Measurements from ENCODE around the gene RASSF3.

RASSF3 gene

GRCh38 chr12:64636856-64637255 is 26.6 kb downstream of the RASSF3 start:
- no peak overlapping the region for H3K14ac ChIP-seq (ENCODE audit: low read length in 2 of 2)
- no peaks in the 10 kb centered on the region for H3K27me3 ChIP-seq (ENCODE audit: control insufficient read depth in 1 of 2, insufficient read depth in 1 of 2, low read length in 2 of 2)
- peaks cover 21% of the 10 kb centered on the region for H3K79me1 ChIP-seq (replicated peaks; ENCODE audit: low read length, poor library complexity, severe bottlenecking)
- H3K4me2 ChIP-seq (ENCODE audit: low read length, poor library complexity, severe bottlenecking), result no peak overlapping the region
- no peak overlapping the region for H2BK12ac ChIP-seq (ENCODE audit: low read length in 2 of 2)
- no peak overlapping the region for H2BK120ac ChIP-seq (ENCODE audit: low read depth, low read length)
- H3K4me1 ChIP-seq (ENCODE audit: control insufficient read depth, insufficient read depth, low read depth, low read length), result peaks cover 4% of the 10 kb centered on the region
- no peak overlapping the region for H3K18ac ChIP-seq (ENCODE audit: low read depth in 1 of 2, low read length in 2 of 2)
- no peak overlapping the region for H3K9ac ChIP-seq (ENCODE audit: low read length)
- no peak for DNase-seq
- H4K8ac ChIP-seq (ENCODE audit: low read length), result no peak overlapping the region
- no peak overlapping the region for H2AFZ ChIP-seq (ENCODE audit: low read depth, low read length)
- no peak overlapping the region for H2BK15ac ChIP-seq (ENCODE audit: low read depth, poor library complexity, severe bottlenecking)
- H3K23ac ChIP-seq (ENCODE audit: low read length in 2 of 2), result no peak overlapping the region
- no peak overlapping the region for H2AK5ac ChIP-seq (ENCODE audit: low read length, severe bottlenecking)
- H3K4ac ChIP-seq (ENCODE audit: low read depth in 1 of 2, low read length in 2 of 2), result no peak overlapping the region
- no peaks in the 10 kb centered on the region for H3K36me3 ChIP-seq (ENCODE audit: control insufficient read depth in 1 of 2, insufficient read depth in 2 of 2, low read depth in 1 of 2, low read length in 2 of 2)
- no peak overlapping the region for H3K27ac ChIP-seq (ENCODE audit: low read length, poor library complexity, severe bottlenecking)
- WGBS, result 97% methylated on average over 1 of the region's 2 CpGs
- no peak overlapping the region for H2BK5ac ChIP-seq (ENCODE audit: low read depth, low read length, poor library complexity, severe bottlenecking)
- no peak overlapping the region for H4K91ac ChIP-seq (ENCODE audit: low read length)
- H3K9me3 ChIP-seq (ENCODE audit: control insufficient read depth, low read length), result no peaks in the 10 kb centered on the region
- no peak overlapping the region for H3K4me3 ChIP-seq (ENCODE audit: insufficient read depth in 1 of 2, low read depth in 1 of 2, low read length in 2 of 2)

GRCh38 chr12:64639466-64639865 is 29.2 kb downstream of the RASSF3 start:
- Histone ChIP-seq H3K4ac (ENCODE audit: low read depth in 1 of 2, low read length in 2 of 2) (no peak overlapping the region), H3K36me3 (ENCODE audit: control insufficient read depth in 1 of 2, insufficient read depth in 2 of 2, low read depth in 1 of 2, low read length in 2 of 2) (no peaks in the 10 kb centered on the region), H3K9ac (ENCODE audit: low read length) (no peak overlapping the region), H2AK5ac (ENCODE audit: low read length, severe bottlenecking) (no peak overlapping the region), H4K91ac (ENCODE audit: low read length) (no peak overlapping the region), H2BK15ac (ENCODE audit: low read depth, poor library complexity, severe bottlenecking) (no peak overlapping the region), H2AFZ (ENCODE audit: low read depth, low read length) (no peak overlapping the region), H2BK5ac (ENCODE audit: low read depth, low read length, poor library complexity, severe bottlenecking) (no peak overlapping the region), H3K4me1 (ENCODE audit: control insufficient read depth, insufficient read depth, low read depth, low read length) (peaks cover 5% of the 10 kb centered on the region), H3K4me2 (ENCODE audit: low read length, poor library complexity, severe bottlenecking) (no peak overlapping the region), H3K14ac (ENCODE audit: low read length in 2 of 2) (no peak overlapping the region), H3K23ac (ENCODE audit: low read length in 2 of 2) (no peak overlapping the region), H4K8ac (ENCODE audit: low read length) (no peak overlapping the region), H3K27ac (ENCODE audit: low read length, poor library complexity, severe bottlenecking) (no peak overlapping the region), H3K79me1 (replicated peaks; ENCODE audit: low read length, poor library complexity, severe bottlenecking) (peaks cover 21% of the 10 kb centered on the region), H3K18ac (ENCODE audit: low read depth in 1 of 2, low read length in 2 of 2) (no peak overlapping the region), H3K9me3 (ENCODE audit: control insufficient read depth, low read length) (no peaks in the 10 kb centered on the region), H2BK120ac (ENCODE audit: low read depth, low read length) (no peak overlapping the region), H3K4me3 (ENCODE audit: insufficient read depth in 1 of 2, low read depth in 1 of 2, low read length in 2 of 2) (no peak overlapping the region), H3K27me3 (ENCODE audit: control insufficient read depth in 1 of 2, insufficient read depth in 1 of 2, low read length in 2 of 2) (no peaks in the 10 kb centered on the region), H2BK12ac (ENCODE audit: low read length in 2 of 2) (no peak overlapping the region)
- DNase-seq, result no peak
- WGBS, result 100% methylated on average over 1 of the region's 1 CpG

GRCh38 chr12:64646318-64646717 is 36.0 kb downstream of the RASSF3 start:
- no peak overlapping the region for H4K91ac ChIP-seq (ENCODE audit: low read length)
- H2BK12ac ChIP-seq (ENCODE audit: low read length in 2 of 2), result no peak overlapping the region
- H3K27ac ChIP-seq (ENCODE audit: low read length, poor library complexity, severe bottlenecking), result no peak overlapping the region
- no peak overlapping the region for H2AFZ ChIP-seq (ENCODE audit: low read depth, low read length)
- DNase-seq, result no peak
- no peak overlapping the region for H3K23ac ChIP-seq (ENCODE audit: low read length in 2 of 2)
- no peaks in the 10 kb centered on the region for H3K9me3 ChIP-seq (ENCODE audit: control insufficient read depth, low read length)
- peaks cover 2% of the 10 kb centered on the region for H3K4me1 ChIP-seq (ENCODE audit: control insufficient read depth, insufficient read depth, low read depth, low read length)
- no peak overlapping the region for H3K4ac ChIP-seq (ENCODE audit: low read depth in 1 of 2, low read length in 2 of 2)
- H3K18ac ChIP-seq (ENCODE audit: low read depth in 1 of 2, low read length in 2 of 2), result no peak overlapping the region
- no peak overlapping the region for H3K14ac ChIP-seq (ENCODE audit: low read length in 2 of 2)
- H3K9ac ChIP-seq (ENCODE audit: low read length), result no peak overlapping the region
- no peak overlapping the region for H2BK120ac ChIP-seq (ENCODE audit: low read depth, low read length)
- H3K4me2 ChIP-seq (ENCODE audit: low read length, poor library complexity, severe bottlenecking), result no peak overlapping the region
- H3K36me3 ChIP-seq (ENCODE audit: control insufficient read depth in 1 of 2, insufficient read depth in 2 of 2, low read depth in 1 of 2, low read length in 2 of 2), result no peaks in the 10 kb centered on the region
- peaks cover 30% of the 10 kb centered on the region for H3K79me1 ChIP-seq (replicated peaks; ENCODE audit: low read length, poor library complexity, severe bottlenecking)
- no peak overlapping the region for H4K8ac ChIP-seq (ENCODE audit: low read length)
- H2BK5ac ChIP-seq (ENCODE audit: low read depth, low read length, poor library complexity, severe bottlenecking), result no peak overlapping the region
- H2BK15ac ChIP-seq (ENCODE audit: low read depth, poor library complexity, severe bottlenecking), result no peak overlapping the region
- no peaks in the 10 kb centered on the region for H3K27me3 ChIP-seq (ENCODE audit: control insufficient read depth in 1 of 2, insufficient read depth in 1 of 2, low read length in 2 of 2)
- no peak overlapping the region for H2AK5ac ChIP-seq (ENCODE audit: low read length, severe bottlenecking)
- no peak overlapping the region for H3K4me3 ChIP-seq (ENCODE audit: insufficient read depth in 1 of 2, low read depth in 1 of 2, low read length in 2 of 2)

- no peak overlapping the region for H3K4me2 ChIP-seq (ENCODE audit: low read length, poor library complexity, severe bottlenecking)
- H3K9me3 ChIP-seq (ENCODE audit: control insufficient read depth, low read length), result no peaks in the 10 kb centered on the region
- H3K27me3 ChIP-seq (ENCODE audit: control insufficient read depth in 1 of 2, insufficient read depth in 1 of 2, low read length in 2 of 2), result no peaks in the 10 kb centered on the region
- H3K14ac ChIP-seq (ENCODE audit: low read length in 2 of 2), result no peak overlapping the region
- no peak overlapping the region for H3K18ac ChIP-seq (ENCODE audit: low read depth in 1 of 2, low read length in 2 of 2)
- no peak overlapping the region for H2BK15ac ChIP-seq (ENCODE audit: low read depth, poor library complexity, severe bottlenecking)
- no peak overlapping the region for H3K23ac ChIP-seq (ENCODE audit: low read length in 2 of 2)
- H3K79me1 ChIP-seq (replicated peaks; ENCODE audit: low read length, poor library complexity, severe bottlenecking), result peaks cover 32% of the 10 kb centered on the region
- WGBS, result 99% methylated on average over 6 of the region's 6 CpGs
- H2BK5ac ChIP-seq (ENCODE audit: low read depth, low read length, poor library complexity, severe bottlenecking), result no peak overlapping the region
- H3K9ac ChIP-seq (ENCODE audit: low read length), result no peak overlapping the region
- no peak overlapping the region for H2BK120ac ChIP-seq (ENCODE audit: low read depth, low read length)
- H3K4me1 ChIP-seq (ENCODE audit: control insufficient read depth, insufficient read depth, low read depth, low read length), result peaks cover 4% of the 10 kb centered on the region
- no peak overlapping the region for H2AFZ ChIP-seq (ENCODE audit: low read depth, low read length)
- DNase-seq, result no peak
- no peak overlapping the region for H4K91ac ChIP-seq (ENCODE audit: low read length)
- H2AK5ac ChIP-seq (ENCODE audit: low read length, severe bottlenecking), result no peak overlapping the region
- H3K4me3 ChIP-seq (ENCODE audit: insufficient read depth in 1 of 2, low read depth in 1 of 2, low read length in 2 of 2), result no peak overlapping the region
- no peak overlapping the region for H2BK12ac ChIP-seq (ENCODE audit: low read length in 2 of 2)
- H3K36me3 ChIP-seq (ENCODE audit: control insufficient read depth in 1 of 2, insufficient read depth in 2 of 2, low read depth in 1 of 2, low read length in 2 of 2), result peaks cover 0 to 3% of the 10 kb centered on the region in 2 experiments
- H3K27ac ChIP-seq (ENCODE audit: low read length, poor library complexity, severe bottlenecking), result no peak overlapping the region
- no peak overlapping the region for H3K4ac ChIP-seq (ENCODE audit: low read depth in 1 of 2, low read length in 2 of 2)
- H4K8ac ChIP-seq (ENCODE audit: low read length), result no peak overlapping the region
Measured at GRCh38 chr12:64649487-64649886, 39.2 kb downstream of the RASSF3 start.
